Mammary epithelial cell (primary cell): Measurements from ENCODE around the gene CCNYL1.

Source experiments
- EZH2 ChIP-seq: IDR thresholded peaks from 2 replicates; pipeline ENCODE4 v1.6.1; 2012; ENCODE audit warnings: low read length, inconsistent platforms, borderline replicate concordance
- TF ChIP-seq, protein P1 (sequence below), 2 donors: IDR thresholded peaks in 1 of 2; conservative IDR thresholded peaks in 1 of 2; 2 replicates each; pipeline ENCODE4 v1.5.1; 2011 to 2012; ENCODE audit warnings: inconsistent platforms in 2 of 2, low read length in 2 of 2, mild to moderate bottlenecking in 2 of 2, control low read depth in 1 of 2, low read depth in 1 of 2; ENCODE audit not compliant: insufficient read depth in 1 of 2; ENCODE audit errors: extremely low read depth in 1 of 2

- TF ChIP-seq, protein P1, sequence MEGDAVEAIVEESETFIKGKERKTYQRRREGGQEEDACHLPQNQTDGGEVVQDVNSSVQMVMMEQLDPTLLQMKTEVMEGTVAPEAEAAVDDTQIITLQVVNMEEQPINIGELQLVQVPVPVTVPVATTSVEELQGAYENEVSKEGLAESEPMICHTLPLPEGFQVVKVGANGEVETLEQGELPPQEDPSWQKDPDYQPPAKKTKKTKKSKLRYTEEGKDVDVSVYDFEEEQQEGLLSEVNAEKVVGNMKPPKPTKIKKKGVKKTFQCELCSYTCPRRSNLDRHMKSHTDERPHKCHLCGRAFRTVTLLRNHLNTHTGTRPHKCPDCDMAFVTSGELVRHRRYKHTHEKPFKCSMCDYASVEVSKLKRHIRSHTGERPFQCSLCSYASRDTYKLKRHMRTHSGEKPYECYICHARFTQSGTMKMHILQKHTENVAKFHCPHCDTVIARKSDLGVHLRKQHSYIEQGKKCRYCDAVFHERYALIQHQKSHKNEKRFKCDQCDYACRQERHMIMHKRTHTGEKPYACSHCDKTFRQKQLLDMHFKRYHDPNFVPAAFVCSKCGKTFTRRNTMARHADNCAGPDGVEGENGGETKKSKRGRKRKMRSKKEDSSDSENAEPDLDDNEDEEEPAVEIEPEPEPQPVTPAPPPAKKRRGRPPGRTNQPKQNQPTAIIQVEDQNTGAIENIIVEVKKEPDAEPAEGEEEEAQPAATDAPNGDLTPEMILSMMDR (conservative IDR thresholded peaks at IDR 0.05 in 1 of 2, IDR thresholded peaks at IDR 0.05 in 1 of 2; ENCODE audit: extremely low read depth in 1 of 2, insufficient read depth in 1 of 2, low read depth in 1 of 2, low read length in 2 of 2) = no peak
- TF ChIP-seq EZH2 = no peak
These were observed 22.3 kb downstream of the CCNYL1 start for GRCh38 chr2:207733597-207734240.
